GM18526 (cell line): ENCODE measurements around the gene RRH.

Experiments
- POLR2A ChIP-seq: IDR thresholded peaks from 3 replicates; pipeline ENCODE4 v1.6.1; 2011; ENCODE audit not compliant: insufficient read length; ENCODE audit errors: extremely low read depth

The RRH gene

DNA sequence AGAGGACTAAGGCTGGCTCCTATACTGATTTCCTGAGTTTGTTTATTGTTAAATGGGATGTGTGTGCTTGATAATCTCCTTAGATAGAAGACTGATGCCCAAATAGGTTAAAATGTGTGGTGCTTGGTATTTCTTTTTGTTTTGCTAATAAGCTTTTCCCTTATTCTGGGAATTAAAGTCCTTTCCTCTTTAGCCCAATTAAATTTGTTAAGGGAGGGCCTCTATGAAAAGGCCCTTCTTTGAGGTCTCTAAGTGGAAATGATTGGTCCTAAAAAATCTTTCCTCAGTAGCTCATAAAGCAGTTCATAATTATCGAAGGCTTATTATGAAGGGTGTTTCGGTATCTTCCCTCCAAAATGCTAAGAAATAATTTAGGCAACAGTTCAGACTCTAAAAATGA lies at the start of gene RRH:
TSS of gene RRH (plus strand) at position 301 of the 400 bp plus-strand sequence. CDS start at position 357, 56 bp downstream.
- no peak for TF ChIP-seq POLR2A

DNA sequence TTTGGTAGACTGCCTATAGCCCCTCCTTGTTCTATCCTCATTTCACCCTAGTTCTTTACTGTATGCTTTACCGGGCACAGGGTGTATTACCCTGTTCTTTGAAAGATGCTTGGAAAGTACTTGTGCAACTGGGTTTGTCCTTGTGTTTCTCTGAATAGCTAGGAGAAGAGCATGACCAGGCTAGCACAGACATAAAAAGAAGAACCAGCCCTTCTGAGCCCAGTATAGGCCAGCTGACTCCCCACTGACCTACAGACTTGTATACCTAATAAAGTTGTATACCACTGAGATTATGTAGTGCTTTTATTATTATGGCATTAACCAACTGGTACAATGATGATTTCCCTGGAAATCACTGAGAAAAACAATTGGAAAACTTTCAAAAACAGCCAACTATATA lies 40.9 kb upstream of the RRH start:
- TF ChIP-seq POLR2A = no peak

DNA sequence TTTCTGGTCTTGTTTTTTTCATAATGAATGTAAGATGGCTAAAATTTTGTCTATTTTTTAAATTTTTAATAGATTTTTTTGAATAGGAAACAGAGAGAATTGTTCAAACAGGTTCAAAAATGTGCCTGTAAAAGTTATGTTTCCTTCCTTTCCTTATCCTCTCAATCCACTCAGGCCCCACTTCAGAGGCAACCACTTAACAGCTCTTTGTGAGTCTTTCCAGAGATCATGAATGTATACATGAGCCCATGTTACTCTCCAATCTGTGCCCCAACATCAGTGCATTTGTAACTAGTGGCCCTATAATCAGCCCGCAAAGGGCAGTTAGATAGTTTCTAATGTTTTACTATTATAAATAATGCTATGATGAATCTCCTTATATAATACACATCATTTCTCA lies 40.0 kb upstream of the RRH start:
- no peak for TF ChIP-seq POLR2A

DNA sequence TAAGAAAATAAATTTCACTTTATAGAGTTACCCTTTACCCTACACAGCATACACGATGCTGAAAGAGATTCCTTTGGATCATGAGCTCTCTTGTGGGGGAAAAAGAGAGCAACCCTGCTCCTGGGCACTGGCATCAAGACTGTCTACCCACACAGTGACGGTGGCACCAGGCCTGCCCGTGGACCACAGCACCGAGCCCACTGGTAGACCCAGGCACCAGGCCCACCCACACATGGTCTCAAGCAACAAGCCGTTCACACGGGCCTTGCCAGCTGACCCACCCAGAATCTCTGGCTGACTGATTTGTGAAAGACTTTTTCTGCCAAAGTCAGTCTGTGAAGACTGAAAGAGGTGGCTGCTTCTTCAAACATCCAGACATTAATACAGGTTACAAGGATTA lies 32.7 kb upstream of the RRH start:
- TF ChIP-seq POLR2A = no peak

DNA sequence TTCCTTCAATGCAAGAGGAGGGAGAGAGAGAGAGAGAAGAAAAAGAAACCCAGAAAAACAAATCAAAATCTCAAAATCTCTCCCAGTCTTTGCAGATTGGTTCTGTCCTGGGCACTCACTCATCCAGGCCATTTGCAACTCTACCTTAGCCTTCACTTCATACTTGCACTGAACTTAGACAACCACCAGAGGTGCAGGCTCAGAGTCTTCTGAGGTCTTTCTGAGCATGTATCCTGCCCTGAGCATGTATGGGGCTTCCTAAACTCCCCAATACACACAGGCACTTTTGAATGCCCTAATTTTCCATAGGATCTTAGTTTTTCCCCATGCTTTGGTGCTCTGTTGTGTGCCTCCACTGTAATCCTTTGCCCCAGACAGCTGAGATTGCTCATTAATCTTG lies 28.9 kb upstream of the RRH start:
- TF ChIP-seq POLR2A = no peak

- TF ChIP-seq POLR2A = no peak
Observed at GRCh38 chr4:109801099-109801789, 26.5 kb upstream of the RRH start.

- no peak for TF ChIP-seq POLR2A
Observed at GRCh38 chr4:109801895-109802319, 25.9 kb upstream of the RRH start, which contains the start of gene CFI. CFI (minus strand) TSS chr4:109801999; CDS start chr4:109801971, 28 bp downstream.

- no peak for TF ChIP-seq POLR2A
Observed at GRCh38 chr4:109803924-109804571, 23.7 kb upstream of the RRH start.

DNA sequence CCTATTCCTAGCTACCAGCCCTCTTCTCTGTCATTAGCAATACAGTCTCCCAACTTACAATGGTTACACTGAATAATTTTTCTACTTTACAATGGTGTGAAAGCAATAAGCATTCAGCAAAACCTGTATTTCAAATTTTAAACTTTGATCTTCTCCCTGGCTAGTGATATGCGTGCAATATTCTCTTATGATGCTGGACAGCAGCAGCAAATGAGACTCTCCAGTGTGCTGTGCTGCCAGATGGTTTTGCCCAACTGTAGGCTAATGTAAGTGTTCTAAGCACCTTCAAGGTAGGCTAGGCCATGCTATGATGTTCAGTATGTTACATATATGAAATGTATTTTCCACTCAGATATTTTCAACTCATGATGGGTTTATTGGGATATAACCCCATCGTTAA lies 18.1 kb upstream of the RRH start:
- TF ChIP-seq POLR2A = no peak

DNA sequence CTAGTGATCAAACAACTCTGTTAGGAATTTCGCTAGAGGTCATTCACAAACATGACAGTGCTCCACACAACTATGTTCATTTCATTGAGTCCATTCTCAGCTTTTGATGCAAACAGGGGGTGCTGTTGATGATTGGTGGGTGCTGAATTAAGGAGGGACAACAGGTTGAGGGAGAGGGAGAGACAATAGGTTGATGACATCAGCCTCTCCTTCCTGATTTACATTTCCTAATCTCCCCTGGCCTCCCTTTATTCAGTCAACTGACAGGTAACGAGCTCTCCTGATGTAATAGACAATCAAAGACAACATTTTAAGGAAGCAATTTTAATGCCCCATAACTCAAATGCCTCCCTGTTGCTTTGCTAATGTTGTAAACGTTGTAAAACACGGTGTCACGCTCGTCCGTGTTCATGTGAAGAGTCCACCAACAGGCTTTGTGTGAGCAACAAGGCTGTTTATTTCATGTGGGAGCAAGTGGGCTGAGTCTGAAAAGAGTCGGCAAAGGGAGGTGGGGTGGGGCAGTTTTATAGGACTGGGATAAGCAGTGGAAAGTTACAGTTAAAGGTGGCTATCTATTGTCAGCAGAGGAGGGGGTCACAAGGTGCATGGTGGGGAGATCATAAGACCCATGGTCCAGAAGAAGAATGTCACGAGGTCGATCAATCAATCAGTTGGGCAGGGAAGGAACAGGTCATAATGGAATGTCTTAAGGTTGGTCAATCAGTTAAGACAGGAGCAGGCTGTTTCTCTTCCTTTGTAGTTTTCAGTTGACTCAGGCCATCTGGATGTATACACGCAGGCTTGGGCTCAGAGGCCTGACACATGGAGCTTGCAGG lies 17.0 kb upstream of the RRH start:
- no peak for TF ChIP-seq POLR2A

- no peak for TF ChIP-seq POLR2A
Observed at GRCh38 chr4:109811707-109812106, 16.1 kb upstream of the RRH start.

GRCh38 chr4:109815151-109816081 lies 12.4 kb upstream of the RRH start, which contains the start of gene GAR1:
GAR1 (plus strand) TSS chr4:109815762; CDS start chr4:109816165, 403 bp downstream.
- TF ChIP-seq POLR2A = peak; percentile 68

- TF ChIP-seq POLR2A = no peak
Observed at GRCh38 chr4:109816082-109816442, 11.7 kb upstream of the RRH start.

DNA sequence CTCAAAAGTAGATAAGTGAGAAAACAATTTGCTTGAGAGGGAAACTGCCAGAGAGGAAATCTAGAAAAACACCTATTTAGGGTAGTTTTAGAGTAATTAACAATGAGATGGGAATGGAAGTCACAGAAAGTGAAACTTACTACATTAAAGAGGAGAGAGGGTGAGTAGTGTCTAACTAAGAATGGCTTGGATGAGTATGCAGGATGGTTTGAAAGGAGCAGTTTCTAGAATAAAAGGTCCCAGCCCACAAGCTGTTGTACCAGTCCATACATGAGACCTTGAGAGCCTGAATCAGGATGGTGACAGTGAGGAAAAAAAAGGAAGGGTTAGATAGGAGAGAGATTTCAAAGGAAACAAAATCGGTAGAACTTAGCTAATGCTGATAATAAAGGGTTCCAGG lies 10.9 kb upstream of the RRH start:
- TF ChIP-seq POLR2A = no peak

- TF ChIP-seq POLR2A = no peak
Observed at GRCh38 chr4:109818268-109818667, 9.5 kb upstream of the RRH start.
